ENCODE measurements around the gene KRT82. TPM values are rescaled to one million over a fixed set of nuclear protein-coding genes. Genes with fewer than 3 reads are reported as not detected.

The KRT82 gene
- total RNA-seq (2022; extraction: Qiagen RNA extraction), result not detected in 5 replicates

DNA sequence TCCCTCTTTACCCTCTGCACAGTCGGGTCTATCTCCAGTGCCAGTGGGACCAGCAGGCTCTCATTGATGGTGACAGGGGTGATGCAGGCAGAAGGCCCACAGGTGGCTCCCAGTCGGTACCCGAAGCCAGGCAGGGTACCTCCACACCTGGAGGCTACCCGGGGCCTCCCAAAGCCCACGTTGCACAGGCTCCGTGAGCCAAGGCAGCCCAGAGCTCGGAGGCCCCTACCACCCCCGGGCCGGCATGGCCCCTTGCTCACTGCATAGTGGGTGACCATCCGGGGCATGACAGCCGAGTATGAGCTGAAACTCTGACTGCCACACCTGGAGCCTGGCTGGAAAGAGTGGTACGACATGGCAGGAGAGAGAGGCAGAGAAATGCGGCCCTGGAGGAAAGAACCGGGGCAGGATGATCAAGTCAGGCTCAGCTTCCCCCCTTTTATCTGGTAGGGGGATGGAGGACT, at the start of gene KRT82:
KRT82 (minus strand) TSS at position 414 of the 464 bp plus-strand sequence; CDS start at position 356, 58 bp downstream.

DNA sequence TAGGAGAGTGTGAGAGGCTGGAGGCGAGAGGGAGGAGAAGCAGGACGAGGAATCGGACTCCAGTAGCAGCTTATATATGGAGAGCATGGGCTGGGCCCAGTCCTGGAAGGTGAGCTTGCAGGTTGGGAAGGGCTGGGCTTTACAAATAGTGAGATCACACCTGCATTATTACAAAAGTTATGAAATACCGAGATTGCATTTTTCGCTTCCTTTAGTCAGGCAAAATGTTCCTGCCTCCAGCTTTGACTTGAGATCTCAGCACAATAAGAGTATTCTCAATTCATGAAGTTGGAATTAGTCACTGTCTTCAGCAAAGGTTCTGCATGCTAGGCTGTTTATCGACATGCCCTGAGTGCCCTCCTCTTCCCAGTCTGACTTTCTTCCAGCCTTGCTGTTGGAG, 46.0 kb upstream of the KRT82 start, which contains the start of gene KRT6B:
KRT6B (minus strand) TSS at position 46 of the 400 bp plus-strand sequence. CDS start 68 bp downstream, outside the sequence.

GRCh38 chr12:52434081-52434733, 28.1 kb upstream of the KRT82 start, which contains the start of gene KRT75:
TSS of gene KRT75 (minus strand) at chr12:52434371. CDS start at chr12:52434304, 67 bp downstream.

GRCh38 chr12:52385226-52385702, 20.9 kb downstream of the KRT82 start, which contains the start of gene KRT84:
TSS of gene KRT84 (minus strand) at chr12:52385652. CDS start at chr12:52385585, 67 bp downstream.

GRCh38 chr12:52366738-52367485, 39.2 kb downstream of the KRT82 start, which contains the start of gene KRT85:
TSS of gene KRT85 (minus strand) at chr12:52367481. CDS start at chr12:52367405, 76 bp downstream.

Other genes starting within 250 kb of the KRT82 start
- 32.8 to 47.3 TPM (median 38.9 TPM) in 5 replicates for gene KRT80, start 214.3 kb downstream of the KRT82 start, total RNA-seq (2022; extraction: Qiagen RNA extraction)
- 5,269 to 6,220 TPM (median 5,903 TPM) in 5 replicates for gene KRT7, start 173.1 kb downstream of the KRT82 start, total RNA-seq (2022; extraction: Qiagen RNA extraction)
- 30.0 to 47.3 TPM (median 45.3 TPM) in 5 replicates for gene KRT86, start 131.7 kb downstream of the KRT82 start, total RNA-seq (2022; extraction: Qiagen RNA extraction)
- gene KRT81, start 114.8 kb downstream of the KRT82 start, total RNA-seq (2022; extraction: Qiagen RNA extraction), result 3,224 to 4,157 TPM (median 4,024 TPM) in 5 replicates
- gene KRT83, start 84.9 kb downstream of the KRT82 start, total RNA-seq (2022; extraction: Qiagen RNA extraction), result 3.3 to 6.3 TPM (median 5.5 TPM) in 5 replicates
- 0.05 to 0.10 TPM in 2 of 5 replicates, not detected in the others for gene KRT85, start 38.9 kb downstream of the KRT82 start, total RNA-seq (2022; extraction: Qiagen RNA extraction)
- not detected in 5 replicates for gene KRT84, start 20.7 kb downstream of the KRT82 start, total RNA-seq (2022; extraction: Qiagen RNA extraction)
- gene KRT75, start 28.0 kb upstream of the KRT82 start, total RNA-seq (2022; extraction: Qiagen RNA extraction), result 0.09 to 0.17 TPM (median 0.11 TPM) in 4 of 5 replicates, not detected in the other
- gene KRT6B, start 45.8 kb upstream of the KRT82 start, total RNA-seq (2022; extraction: Qiagen RNA extraction), result 0.05 to 0.07 TPM in 2 of 5 replicates, not detected in the others
- gene KRT6C, start 67.5 kb upstream of the KRT82 start, total RNA-seq (2022; extraction: Qiagen RNA extraction), result not detected in 5 replicates
- gene KRT6A, start 86.9 kb upstream of the KRT82 start, total RNA-seq (2022; extraction: Qiagen RNA extraction), result 10.0 to 14.8 TPM (median 12.1 TPM) in 5 replicates
- gene KRT5, start 114.1 kb upstream of the KRT82 start, total RNA-seq (2022; extraction: Qiagen RNA extraction), result 0.52 to 0.72 TPM (median 0.62 TPM) in 5 replicates
- gene KRT71, start 146.8 kb upstream of the KRT82 start, total RNA-seq (2022; extraction: Qiagen RNA extraction), result 0.02 to 0.09 TPM (median 0.05 TPM) in 3 of 5 replicates, not detected in the others
- 0.02 to 0.03 TPM in 2 of 5 replicates, not detected in the others for gene KRT74, start 167.5 kb upstream of the KRT82 start, total RNA-seq (2022; extraction: Qiagen RNA extraction)
- 0.05 TPM in 1 of 5 replicates, not detected in the others for gene KRT72, start 195.1 kb upstream of the KRT82 start, total RNA-seq (2022; extraction: Qiagen RNA extraction)
- gene KRT73, start 212.2 kb upstream of the KRT82 start, total RNA-seq (2022; extraction: Qiagen RNA extraction), result not detected in 5 replicates
- 0.03 TPM in 1 of 5 replicates, not detected in the others for gene KRT2, start 245.9 kb upstream of the KRT82 start, total RNA-seq (2022; extraction: Qiagen RNA extraction)

Measured in A549 treated with AZD2906 at 1 μM for 4 hours (cell line).